Kidney capillary endothelial cell (primary cell): ENCODE results near the gene ASTN2.
"Not testable (repeated sequence)": the region's sequence is repeated elsewhere in the genome, so short reads cannot be mapped to it uniquely, and the experiment has no call there.

Source experiments
- DNase-seq: peaks from one replicate; pipeline ENCODE4 v3.0.0-alpha.2; 2018; ENCODE audit warnings: low spot score

ASTN2 gene

GRCh38 chr9:116952436-116952810 lies 462.4 kb downstream of the ASTN2 start:
- DNase-seq: no peak

- no peak for DNase-seq
Measured at GRCh38 chr9:116951588-116952435, 463.0 kb downstream of the ASTN2 start.

DNA sequence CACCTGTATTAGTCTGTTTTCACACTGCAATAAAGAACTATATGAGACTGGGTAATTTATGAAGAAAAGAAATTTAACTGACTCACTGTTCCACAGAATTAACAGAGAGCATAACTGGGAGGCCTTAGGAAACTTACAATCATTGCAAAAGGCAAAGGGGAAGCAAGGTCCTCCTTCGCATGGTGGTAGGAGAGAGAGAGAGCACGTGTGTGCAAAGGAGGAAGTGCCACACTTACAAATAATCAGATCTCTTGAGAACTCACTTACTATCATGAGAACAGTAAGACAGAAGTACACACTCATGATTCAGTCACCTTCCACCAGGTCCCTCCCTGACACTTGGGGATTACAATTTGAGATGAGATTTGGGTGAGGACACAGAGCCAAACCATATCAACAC lies 469.0 kb downstream of the ASTN2 start:
- DNase-seq: no peak

- DNase-seq: no peak
Measured at GRCh38 chr9:116944714-116945534, 469.9 kb downstream of the ASTN2 start.

- no peak for DNase-seq
Measured at GRCh38 chr9:116943970-116944369, 470.9 kb downstream of the ASTN2 start.

DNA sequence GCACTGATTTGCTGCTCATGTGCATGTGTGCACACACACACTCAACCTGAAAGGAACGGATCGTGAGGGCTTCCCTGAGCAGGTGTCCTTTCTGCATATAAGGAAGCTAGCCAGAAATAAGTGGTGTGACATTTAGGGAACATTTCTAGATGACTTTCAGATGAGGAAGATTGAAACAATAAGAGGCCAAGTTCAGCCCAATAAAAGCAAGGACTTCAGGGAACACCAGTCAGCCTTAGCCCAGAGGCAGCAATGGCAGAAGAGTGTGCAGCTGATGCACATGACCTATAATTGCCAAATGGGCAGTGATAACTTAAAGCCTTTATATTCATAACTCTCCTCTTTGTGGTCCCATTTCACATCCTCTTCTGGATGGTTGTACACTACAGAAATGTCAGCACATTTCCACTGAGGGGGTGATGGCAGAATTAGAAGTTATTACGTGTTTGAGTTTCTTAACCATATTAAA lies 472.2 kb downstream of the ASTN2 start:
- DNase-seq: no peak

DNA sequence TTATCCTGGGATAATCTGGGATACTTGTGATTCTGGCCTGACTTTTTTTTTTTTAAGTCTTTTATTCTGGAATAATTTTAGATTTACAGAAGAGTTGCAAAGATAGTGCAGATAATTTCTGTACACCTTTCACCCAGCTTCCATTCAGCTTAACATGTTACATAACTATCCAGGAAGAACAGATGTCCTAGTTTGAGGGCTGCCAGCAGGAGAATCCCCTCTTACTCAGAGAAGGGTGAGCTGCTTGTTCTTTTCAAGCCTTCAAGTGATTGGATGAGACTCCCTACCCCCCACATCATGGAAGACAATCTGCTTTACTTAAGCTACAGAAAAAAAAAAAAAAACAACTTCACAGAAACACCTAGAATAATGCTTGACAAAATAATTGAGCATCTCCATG lies 473.6 kb downstream of the ASTN2 start:
- DNase-seq: no peak

- no peak for DNase-seq
Measured at GRCh38 chr9:116940614-116941215, 474.1 kb downstream of the ASTN2 start.

DNA sequence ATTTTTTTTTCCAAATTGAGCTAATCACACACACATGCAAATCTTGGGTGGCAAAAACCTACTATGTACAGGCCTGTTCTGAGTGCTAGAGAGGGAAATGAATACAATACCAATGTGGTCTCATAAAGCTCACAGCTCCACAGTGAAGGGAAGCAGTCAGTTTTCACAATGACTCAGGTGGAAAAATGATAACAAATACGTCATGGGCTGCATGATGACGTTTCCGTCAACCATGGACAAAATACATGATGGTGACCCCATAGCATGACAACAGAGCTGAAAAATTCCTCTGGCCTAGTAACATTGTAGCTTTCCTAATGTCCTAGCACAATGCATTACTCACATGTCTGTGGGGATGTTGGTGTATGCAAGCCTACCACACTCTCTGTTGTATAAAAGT lies 475.2 kb downstream of the ASTN2 start:
- DNase-seq: no peak

DNA sequence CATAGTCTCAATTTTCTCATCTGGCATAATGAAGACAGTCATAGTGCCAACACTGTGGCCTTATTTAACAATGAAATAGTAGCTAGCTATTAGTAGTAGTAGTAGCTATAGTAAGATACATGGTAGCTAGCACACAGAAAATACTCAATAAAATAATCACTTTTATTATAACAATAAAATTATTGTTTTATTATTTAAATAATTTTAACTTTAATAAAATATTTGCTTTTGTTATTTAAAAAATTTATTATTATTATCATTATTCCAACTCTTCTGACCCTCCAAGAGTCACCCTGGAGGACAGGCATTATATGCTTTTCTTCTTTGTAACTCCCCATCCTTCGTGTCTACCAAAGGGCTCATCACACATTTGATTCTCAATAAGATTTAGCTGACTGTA lies 475.7 kb downstream of the ASTN2 start:
- no peak for DNase-seq

DNA sequence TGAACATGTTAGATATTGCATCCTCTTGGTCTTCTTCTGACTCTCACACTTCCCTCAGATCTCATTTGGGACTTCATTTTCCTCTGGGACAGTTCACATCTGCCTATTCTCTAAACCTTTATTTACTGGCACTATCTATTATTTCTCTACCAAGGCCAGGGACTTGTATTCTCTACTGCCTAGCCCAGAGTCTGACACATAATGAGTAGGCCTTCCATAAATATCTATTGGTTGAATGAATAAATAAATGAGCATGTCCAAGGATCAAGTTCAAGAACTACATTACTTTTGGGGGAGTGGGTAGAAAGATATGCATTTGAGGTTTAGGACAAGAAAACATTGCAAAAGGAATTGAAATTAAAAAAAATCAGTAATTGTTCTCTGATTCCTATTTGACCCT lies 477.5 kb downstream of the ASTN2 start:
- no peak for DNase-seq

DNA sequence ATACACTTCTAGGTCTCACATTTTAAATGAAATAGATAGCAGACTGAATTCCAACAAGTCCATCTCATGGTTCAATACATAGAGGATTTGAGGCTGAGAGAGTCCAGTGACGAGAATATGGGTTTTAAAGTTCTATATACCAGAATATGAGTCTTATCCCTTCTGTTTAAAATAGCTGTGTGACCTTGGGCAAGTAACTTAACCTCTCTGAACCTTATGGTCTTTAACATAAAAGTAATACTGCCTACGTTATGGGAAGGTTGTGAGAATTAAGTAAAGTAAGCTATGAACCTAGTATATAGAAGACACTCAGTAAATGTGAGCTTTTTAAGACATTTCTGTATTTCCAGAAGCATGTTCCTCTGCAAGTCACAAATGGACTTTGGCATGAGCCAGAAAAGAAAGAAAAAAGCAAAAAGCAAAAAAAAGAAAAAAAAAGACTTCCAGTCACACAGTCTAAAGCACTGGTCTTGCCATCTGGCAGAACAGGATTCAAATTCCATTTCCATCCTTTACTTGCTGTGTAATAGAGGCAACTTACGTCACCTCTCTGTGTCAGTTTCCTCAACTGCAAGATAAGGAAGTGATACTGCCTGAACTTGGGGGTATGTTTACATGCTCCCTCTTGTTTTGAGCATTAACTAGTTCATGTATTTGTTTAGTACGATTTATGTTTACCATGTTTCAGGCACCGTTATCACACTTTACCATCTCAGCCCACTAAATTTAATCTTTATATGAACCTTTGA lies 479.5 kb downstream of the ASTN2 start:
- DNase-seq: no peak

DNA sequence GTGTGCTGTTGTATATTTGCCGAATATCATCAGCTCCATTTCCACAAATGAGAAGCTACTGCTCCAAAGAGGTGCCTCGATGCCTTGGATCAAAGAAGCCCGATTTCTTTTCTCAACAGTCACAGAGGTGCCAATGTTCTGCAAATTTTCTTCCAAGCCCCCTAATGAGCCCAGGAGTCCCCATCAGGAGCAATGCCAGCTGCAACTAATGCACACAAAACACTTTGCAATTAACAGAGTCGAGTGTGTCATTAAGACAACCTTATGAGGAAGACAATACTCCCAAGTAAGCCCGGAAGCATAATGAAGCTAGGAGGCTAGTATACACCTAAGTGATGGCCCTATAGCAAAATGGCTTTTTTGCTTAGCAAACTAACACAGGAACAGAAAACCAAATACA lies 480.7 kb downstream of the ASTN2 start:
- no peak for DNase-seq

- DNase-seq: no peak
Measured at GRCh38 chr9:116933251-116933650, 481.6 kb downstream of the ASTN2 start.

DNA sequence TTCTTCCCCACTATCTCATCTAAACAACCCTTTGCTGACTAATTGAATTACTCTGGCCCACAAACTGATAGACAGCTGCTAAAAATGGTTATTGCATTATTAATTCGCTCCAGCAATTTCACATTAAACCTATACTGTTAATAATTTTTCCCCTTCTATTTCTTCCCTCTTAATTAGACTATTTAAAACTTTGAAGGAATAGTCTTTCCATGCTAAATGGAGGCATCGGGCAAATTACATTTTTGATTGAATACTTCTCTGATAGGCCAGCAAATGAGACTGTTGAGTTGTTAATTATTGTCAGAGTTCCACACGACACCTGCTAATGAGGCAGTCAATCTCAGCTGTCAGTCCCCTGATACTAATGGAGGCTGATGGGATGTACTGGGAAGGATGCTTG lies 485.2 kb downstream of the ASTN2 start:
- DNase-seq: no peak

DNA sequence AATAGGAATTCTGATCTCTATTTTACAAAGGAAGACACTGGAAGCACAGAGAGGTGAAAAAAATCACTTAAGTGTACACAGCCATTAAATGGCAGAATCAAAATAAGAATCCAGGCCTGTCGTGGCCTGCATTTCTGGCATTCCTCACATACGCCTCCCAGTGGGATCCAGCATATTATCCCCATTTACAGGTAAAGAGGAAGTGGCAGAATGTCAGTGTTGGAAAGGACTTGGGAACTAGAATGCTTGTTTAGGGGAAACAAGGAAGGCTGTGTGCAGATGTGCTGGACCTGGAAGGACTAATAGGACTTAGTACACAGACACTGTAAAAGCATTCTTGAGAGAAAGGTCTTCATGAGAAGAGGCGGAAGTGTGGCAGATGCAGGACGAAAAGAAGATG lies 486.0 kb downstream of the ASTN2 start:
- no peak for DNase-seq

GRCh38 chr9:116928289-116928688 lies 486.6 kb downstream of the ASTN2 start:
- DNase-seq: no peak

DNA sequence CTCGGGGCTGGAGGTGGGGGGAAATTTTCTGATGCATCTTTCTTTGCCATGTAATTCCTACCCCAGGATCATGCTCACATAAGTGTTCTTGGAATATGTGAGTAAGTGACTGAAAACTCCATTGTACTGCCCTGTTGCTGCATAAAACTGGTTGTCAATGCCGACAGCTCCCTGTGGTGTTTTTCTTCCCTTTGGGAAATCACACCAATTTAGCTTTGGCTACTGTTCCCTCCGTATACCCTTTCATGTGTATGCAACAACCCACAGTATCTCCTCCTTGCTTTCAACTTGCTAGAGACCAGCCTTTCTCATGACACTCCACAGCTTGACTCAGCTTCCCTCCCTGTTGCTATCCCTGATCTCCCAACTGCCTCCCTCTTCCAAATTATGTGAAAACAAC lies 487.1 kb downstream of the ASTN2 start:
- no peak for DNase-seq

DNA sequence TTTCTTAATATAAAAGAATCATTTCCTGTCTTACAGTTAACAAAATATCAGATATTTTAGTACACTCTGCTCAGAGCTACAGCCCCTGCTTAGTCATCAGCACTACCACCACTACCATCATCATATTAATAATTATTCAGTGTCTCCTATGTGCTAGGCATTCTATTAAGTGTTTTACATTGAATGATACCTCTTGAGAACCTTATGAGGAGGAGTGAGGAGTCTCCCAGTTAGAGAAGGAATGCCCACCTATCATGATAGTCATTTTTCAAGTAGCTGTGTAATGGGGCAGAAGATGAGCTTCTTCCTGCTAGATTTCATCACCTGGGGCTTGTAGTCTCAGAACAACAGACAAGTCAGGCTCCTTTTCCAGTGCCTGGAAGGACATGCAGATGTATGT lies 489.7 kb downstream of the ASTN2 start:
- DNase-seq: no peak

GRCh38 chr9:116924462-116925110 lies 490.3 kb downstream of the ASTN2 start:
- no peak for DNase-seq

- DNase-seq: not testable (repeated sequence)
Measured at GRCh38 chr9:116917895-116918508, 496.9 kb downstream of the ASTN2 start.
